ENCODE results near the gene TMEM88. TPM values are rescaled to one million over a fixed set of nuclear protein-coding genes. Genes with fewer than 3 reads are reported as not detected.

Gene TMEM88
- total RNA-seq, 2 experiments from 2014 or later = 0.78 to 1.5 TPM

Other genes starting within 250 kb of the TMEM88 start
- gene FXR2, start 240.2 kb upstream of the TMEM88 start, total RNA-seq = 10 to 100 TPM; 30.4 to 31.2 TPM
- 10 to 100 TPM; 36.2 to 37.9 TPM for gene SAT2, start 227.2 kb upstream of the TMEM88 start, total RNA-seq
- not detected for gene SHBG, start 224.9 kb upstream of the TMEM88 start, total RNA-seq
- gene ATP1B2, start 204.1 kb upstream of the TMEM88 start, total RNA-seq = under 1 TPM; 0.25 to 0.50 TPM
- 100 to 1,000 TPM; 123 TPM for gene TP53, start 167.6 kb upstream of the TMEM88 start, total RNA-seq
- gene WRAP53, start 166.6 kb upstream of the TMEM88 start, total RNA-seq = 10 to 100 TPM; 18.6 to 18.8 TPM
- not detected for gene EFNB3, start 149.9 kb upstream of the TMEM88 start, total RNA-seq
- gene DNAH2, start 137.3 kb upstream of the TMEM88 start, total RNA-seq = not detected
- 10 to 100 TPM; 20.9 to 23.7 TPM for gene KDM6B, start 20.8 kb upstream of the TMEM88 start, total RNA-seq
- gene NAA38, start 2.5 kb downstream of the TMEM88 start, total RNA-seq = 10 to 100 TPM; 69.8 to 76.9 TPM
- 1 to 10 TPM; 5.3 to 7.5 TPM for gene CYB5D1, start 2.9 kb downstream of the TMEM88 start, total RNA-seq
- 100 to 1,000 TPM; 127 to 131 TPM for gene CHD3, start 33.7 kb downstream of the TMEM88 start, total RNA-seq
- gene RNF227, start 61.2 kb downstream of the TMEM88 start, total RNA-seq = 1 to 10 TPM; 3.6 to 3.7 TPM
- gene KCNAB3, start 74.8 kb downstream of the TMEM88 start, total RNA-seq = 1 to 10 TPM; 7.7 to 8.4 TPM
- 100 to 1,000 TPM; 238 to 244 TPM for gene TRAPPC1, start 76.9 kb downstream of the TMEM88 start, total RNA-seq
- 10 to 100 TPM; 58.8 to 64.6 TPM for gene CNTROB, start 77.1 kb downstream of the TMEM88 start, total RNA-seq
- gene GUCY2D, start 147.5 kb downstream of the TMEM88 start, total RNA-seq = not detected
- not detected for gene ALOX15B, start 184.0 kb downstream of the TMEM88 start, total RNA-seq
- under 1 TPM; 0.20 to 0.38 TPM for gene ALOX12B, start 232.7 kb downstream of the TMEM88 start, total RNA-seq

Data from activated CD4-positive, alpha-beta memory T cell treated with anti-CD3 and anti-CD28 coated beads, Interleukin-2, amount 10 ng/mL, durations not matched to agents 7 days and 5 days (primary cell).